OCI-M2 (cell line): ENCODE data around the gene TTYH1.
"Not testable (repeated sequence)": the region's sequence is repeated elsewhere in the genome, so short reads cannot be mapped to it uniquely, and the experiment has no call there.

Experiments used
- DNase-seq: peaks from one replicate; lab custom pipeline; 2025; ENCODE audit not compliant: unreplicated experiment; lab: John Stamatoyannopoulos, UW

Gene TTYH1

DNA sequence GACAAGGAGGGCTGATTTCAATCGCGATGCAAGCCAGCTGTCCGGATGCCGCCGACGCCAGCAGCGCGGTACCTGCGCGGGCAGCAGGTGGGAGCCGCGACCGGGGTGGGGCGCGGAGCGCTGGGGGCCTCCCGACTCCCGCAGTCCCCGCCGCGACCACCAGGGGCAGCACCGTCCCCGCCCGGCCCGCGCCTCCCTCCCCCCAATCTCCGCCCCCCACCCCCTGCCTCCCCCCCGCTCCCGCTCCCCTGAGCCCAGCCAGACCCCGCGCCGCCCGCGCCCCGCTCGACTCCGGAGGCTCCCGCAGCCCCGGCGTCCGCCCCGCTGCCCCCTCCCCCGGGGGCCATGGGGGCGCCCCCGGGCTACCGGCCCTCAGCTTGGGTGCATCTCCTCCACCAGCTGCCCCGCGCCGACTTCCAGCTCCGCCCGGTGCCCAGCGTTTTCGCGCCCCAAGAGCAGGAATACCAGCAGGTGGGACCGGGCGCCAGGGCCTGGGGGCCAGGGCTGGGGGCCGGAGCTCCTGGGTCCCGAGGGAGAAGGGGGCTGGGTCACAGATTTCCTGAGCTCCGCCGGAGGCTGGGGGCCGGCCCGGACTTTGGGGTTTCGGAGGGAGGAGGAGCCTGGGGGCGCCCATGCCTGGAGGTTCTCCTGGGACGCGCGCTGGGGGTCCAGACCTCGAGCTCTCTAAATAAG is at the start of gene TTYH1:
TSS of gene TTYH1 (plus strand) at position 257 of the 693 bp plus-strand sequence. CDS start at position 346, 89 bp downstream.
- DNase-seq: no peak

DNA sequence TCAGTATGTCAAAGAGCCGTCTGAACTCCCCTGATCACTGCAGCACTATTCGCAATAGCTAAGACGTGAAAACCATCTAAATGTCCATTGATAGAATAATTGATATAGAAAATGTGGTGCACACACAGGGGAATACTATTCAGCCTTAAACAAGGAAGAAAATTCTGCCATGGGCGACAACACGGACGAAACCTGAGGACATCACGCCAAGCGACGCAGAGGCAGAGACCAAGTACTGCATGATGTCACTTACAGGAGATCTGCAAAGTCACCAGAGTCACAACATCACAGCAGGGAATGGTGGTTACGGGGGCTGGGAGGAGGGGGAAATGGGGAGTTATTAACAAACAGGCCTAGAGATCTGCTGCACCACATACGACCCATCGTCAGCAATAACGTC is 49.5 kb upstream of the TTYH1 start:
- DNase-seq: not testable (repeated sequence)

DNA sequence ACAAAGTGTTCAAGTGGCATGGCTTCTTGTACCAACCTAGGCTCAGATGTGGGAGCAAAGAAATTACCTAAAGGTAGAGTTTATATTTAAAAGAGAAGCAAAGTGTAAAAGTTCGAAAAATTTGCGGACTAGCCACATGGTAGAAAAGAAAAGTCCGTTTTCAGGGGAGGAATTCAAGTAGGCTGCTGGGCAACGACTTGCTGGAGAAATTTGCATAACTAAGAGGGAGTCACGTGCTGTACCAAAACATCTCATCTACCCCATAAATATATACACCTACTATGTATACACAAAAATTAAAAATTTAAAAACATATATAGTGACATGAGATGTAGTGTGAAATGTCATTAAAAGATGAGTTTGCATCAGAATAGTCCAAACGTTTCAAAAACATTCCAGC is 48.5 kb upstream of the TTYH1 start:
- DNase-seq: no peak

DNA sequence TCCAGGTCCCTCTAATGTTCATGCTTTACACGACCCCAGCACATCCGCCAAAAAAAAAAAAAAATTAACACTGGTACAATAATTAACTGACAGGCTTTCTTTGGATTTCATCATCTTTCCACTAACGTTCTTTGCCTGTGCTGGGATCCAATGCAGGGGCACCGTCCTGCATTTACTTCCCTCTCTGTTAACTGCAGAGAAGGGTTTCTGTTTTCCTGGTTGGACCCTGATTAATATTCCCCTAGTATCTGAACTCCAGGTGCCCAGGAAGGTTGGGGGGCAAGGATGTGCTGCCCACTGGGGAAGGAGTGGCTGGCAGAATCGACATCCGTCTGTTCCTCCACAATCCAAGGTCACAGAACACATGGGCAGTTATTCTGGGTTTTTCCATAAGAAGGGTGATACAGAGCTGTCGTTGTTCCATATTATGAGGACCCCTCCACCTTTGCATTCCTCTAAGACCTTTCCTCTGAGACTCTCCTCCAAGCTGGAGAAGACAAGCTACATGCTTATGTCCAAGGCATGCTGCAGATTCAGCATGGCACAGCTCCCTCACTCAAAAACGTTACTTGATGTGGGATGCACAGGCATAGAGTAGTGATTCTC is 46.1 kb upstream of the TTYH1 start:
- DNase-seq: no peak

DNA sequence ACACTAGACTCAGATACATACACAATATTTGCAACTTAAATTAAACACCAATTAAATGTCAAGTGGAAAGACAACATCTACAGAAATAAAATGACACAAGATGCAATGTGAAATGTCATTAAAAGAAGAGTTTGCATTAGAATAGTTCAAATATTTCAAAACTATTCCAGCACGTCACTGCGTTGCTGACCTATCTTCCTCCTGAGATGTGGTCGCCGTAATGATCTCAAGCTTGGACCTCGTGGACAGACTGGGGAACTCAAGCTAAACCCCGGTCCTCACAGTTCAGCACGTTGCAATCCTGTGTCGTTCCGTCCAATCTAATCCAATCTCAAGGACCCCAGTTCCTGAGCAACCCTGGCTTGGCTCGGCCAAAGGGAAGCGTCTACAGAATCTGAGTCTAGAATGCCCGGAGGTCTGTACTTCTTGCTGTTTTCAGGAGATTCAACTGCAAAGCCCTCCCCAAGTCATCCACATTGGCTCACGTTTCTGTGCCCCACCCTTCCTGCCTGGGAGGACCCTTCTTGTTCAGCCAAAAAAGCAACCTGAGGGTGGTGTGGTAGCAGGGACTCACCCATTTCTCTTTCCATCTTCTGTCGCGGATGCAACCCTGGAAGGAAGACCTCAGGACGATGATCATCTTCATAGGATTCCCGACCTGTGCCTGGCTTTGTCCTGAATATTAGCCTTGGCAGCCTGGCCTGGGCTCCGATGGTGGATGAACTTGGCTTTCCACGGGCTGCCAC is 45.4 kb upstream of the TTYH1 start:
- not testable (repeated sequence) for DNase-seq

DNA sequence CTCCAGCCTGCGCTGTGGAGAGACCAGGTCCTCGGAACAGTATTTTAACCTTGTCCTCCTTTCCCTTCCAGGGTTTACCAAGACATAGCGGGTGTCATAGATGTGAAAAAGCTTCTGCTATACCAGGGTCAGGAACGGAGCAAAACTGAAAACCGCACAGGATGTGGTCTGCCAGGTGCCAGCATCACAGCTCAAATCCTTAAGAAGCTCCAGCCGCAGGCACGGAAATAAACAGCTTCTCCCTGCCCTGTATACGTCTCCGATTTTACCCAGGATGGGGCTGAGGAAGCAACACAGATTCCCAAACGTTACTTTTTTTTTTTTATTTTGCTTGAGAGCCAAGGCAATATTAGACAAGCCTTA is 44.8 kb upstream of the TTYH1 start:
- not testable (repeated sequence) for DNase-seq

DNA sequence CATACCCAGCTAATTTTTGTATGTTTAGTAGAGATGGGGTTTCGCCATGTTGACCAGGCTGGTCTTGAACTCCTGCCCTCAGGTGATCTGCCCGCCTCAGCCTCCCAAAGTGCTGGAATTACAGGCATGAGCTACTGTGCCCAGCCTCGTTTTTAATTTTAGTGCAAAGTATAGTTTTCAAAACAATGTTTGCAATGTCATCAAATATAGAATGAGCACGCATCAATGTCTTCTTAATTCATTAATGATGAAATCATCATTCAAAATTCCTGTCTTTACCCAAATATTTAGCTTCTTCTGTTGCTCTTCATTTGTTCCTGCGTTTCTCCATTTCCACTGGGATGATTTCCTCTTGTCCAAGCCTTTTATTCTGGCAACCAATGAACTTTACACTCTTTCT is 43.8 kb upstream of the TTYH1 start:
- DNase-seq: not testable (repeated sequence)

DNA sequence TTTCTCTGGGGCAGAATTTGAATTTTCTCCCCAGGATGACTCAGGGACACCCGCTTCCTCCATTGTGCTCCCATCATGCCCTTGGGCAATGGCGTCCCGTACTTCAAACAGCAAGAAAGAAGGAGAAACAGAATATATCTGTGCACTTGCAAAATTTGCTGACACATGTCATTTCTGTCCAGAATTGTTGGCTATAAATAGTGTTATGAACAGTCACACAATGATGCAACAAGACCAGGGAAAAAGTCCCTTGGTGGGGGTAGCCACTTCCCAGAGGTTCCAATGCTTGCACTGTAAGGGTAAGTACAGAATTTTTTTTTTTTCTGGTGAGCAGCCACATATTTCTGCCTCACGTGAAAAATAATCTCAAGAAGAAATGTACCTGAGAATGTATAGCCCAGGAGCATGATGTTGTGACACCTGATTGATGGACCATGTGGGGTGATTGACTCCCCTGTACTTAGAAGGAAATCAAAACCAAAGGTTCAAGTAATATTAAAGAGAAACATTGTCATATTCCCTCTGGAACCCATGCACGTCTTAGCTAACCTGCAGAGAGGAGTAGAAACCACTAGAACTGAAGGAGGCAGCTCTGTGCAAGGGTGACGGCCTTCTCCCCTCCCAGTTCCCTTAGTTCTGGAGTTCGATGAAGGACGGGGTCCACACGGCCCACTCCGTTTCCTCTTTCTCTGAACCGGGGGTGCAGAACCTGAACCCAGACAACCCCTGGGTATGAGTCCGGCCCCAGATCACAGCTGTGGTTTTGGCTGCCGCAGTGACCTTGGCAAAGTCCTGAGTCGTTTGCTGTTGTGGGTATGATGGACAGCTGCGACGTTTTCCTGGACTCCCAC is 41.3 kb upstream of the TTYH1 start:
- DNase-seq: no peak

DNA sequence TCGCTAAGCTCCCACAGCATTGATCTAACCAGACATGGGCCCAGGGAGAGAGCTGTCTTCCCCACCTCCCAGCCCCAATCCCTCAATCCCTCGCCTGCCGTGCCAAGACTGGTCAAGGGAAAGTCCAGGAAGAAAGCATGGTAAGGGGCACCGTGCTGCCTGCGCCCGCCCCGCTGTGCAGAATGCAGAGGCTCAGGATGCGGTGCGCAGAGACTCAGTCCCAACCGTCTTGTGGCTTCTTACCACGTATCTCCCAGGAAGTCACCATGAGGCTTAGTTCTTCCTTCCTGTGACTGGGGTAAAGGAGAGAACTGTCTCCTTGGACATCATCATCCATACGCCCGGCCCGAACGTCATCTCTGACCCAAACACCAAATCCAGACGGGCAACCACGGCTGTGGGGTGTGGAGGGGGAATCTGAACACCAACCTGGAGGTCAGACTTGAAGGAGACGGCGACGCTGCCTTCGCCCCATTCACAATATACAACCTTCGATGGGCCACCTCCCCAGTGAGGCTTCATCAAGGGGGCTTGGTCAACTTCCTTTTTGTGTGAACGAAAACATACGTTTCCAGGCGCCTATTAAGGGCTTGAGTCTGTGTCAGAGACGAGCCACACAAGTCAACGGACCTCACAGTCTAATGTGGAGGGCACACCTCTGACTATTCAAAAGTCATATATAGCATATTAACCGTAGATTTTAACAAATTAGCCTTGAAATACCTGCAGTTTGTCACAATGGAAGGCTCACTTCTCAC is 39.9 kb upstream of the TTYH1 start:
- not testable (repeated sequence) for DNase-seq

DNA sequence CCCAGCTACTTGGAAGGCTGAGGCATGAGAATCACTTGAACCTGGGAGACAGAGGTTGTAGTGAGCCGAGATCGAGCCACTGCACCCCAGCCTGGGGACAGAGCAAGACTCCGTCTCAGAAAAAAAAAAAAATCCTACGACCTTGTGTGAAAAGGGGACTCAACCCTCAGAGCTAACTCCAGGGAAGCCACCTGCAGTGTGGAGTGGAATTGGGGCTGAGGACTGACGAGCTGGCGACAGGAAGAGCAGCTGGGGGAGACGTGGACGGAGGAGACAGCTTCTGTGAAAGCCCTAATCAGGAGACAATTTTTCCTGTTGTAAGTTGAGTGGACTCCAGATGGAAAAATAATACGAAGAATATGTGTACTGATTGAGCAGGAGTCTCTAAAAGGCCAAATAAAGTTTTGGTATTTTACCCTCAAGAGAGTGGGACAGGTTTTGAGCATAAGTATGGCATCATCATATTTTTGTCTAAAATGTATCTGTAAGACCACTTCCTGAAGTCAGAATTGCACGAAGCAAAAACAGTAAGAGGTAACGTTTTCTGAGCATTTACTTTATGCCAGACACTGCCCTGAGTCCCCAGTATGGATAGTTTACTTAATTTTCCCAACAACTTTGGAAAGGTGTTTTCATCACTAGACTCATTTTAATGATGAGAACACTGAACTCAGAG is 38.5 kb upstream of the TTYH1 start:
- DNase-seq: no peak

DNA sequence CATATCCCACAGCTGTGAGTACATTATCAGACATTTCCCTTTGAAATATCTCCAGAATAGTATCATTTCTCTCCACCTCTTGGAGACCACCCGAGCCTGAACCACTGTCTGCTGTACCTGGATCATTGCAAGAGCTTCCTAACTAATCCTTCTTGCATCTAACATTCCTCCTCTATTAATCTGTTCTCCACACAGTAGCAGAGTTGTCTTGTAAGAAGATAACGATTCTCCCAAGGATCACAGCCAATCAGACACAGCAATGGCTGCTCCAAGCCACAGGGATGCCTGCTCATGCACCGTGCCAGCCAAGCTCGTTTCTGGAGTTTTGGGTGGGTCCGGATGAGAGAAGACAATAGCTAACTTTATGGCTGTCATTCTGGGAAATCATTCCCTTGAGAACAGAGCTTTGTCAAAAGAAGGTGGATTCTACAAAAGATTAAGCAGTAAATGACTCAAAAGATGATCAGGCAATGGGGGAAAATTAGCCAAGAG is 36.0 kb upstream of the TTYH1 start:
- DNase-seq: no peak

DNA sequence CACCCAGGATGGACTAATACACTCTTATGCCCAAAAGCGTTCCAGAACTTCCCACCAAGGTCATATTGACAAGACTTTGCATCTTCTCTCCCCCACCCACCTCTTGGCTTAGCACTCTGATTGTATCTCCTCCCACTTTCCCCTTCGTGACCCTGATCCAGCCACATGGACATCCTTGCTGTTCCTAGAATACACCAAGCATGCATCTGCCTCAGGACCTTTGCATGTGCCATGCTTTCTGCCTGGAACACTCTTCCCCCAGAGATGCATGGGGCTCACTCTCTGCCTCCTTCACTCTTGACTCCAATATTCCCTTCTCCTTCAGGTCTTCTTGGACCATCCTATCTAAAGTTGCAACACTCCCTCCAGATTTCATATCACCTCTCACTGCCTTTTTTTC is 34.4 kb upstream of the TTYH1 start:
- DNase-seq: no peak

DNA sequence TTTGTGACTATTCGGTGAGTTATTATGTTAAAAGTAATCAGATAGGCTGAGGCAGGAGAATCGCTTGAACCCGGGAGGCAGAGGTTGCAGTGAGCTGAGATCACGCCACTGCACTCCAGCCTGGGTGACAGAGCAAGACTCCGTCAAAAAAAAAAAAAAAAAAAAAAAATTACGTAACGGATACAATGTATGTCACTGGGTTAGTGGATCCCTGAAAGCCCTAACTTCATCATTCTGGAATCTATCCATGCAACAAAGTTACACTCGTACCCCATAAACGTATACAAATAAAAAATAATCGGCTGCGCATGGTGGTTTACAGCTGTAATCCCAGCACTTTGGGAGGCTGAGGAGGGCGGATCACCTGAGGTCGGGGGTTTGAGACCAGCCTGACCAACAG is 33.2 kb upstream of the TTYH1 start:
- DNase-seq: not testable (repeated sequence)

DNA sequence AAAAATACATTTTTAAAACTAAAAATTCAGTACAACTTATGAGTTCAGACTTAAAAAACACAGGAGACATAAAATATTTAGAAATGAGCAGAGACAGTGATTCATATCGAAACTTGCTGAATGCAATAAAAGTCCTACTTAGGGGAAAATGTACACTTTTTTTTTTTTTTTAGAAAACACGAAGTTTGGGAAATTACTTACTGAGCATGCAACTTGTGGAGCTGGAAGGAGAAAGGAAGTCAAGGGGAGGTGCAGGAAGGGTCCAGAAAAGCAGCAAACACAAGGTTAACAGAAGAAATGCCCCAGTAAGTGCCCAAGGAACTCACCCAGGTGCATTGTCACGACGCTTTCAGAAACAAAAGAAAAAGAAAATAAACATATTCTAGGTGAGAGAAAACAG is 31.9 kb upstream of the TTYH1 start:
- no peak for DNase-seq

DNA sequence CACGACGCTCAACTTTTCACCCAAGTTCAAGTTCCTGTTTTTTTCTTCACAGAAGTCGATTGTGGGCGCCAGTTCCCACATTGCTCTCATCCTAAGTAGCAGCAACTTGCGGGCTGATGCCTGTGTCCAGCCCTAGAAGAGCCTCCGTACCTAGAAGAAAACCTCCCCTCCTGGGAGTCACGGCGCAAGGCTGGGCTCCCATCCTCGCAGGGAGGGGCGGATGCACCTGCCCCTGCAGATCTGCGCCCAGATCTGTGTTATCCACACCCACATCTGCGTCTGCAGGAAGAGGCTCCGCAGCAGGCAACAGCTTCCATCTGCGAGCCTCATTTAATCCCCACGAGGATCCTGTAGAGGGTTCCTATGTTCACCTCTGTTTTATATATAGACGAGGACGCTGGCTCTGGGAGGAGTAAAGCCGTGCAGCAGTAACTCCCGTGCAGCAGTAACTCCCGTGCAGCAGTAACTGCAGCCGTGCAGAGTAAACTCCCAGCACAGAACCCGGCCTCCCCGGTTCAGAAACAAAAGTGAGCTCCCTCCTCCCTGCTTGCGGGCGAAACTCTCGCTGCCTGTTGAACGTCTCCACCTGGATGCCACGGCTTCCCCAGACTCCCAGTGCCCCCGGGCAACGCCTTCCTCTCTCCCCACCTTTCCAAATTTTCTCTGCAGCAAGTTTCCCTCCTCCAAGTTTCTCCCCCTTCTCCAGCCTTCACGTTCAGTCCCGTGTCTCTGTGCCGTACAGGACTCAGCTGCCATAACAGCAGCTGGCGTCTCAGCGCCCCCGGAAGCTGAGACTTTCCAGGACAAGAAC is 27.1 kb upstream of the TTYH1 start:
- DNase-seq: no peak

DNA sequence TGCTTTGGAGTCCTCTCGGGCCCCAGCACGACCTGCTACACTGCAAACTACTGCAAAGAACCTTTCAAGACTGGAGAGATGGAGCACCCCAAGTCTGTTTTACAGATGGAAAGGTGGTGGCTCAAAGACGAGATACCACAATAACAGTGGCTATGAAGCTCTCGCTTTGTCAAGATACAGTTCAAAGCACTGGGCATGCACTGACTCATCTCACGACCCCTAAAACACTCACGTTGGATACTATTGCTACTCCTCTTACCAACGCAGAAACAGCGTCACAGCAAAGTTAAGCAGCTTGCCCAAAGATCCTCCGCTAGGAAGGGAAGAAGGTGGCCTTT is 26.5 kb upstream of the TTYH1 start:
- DNase-seq: no peak

DNA sequence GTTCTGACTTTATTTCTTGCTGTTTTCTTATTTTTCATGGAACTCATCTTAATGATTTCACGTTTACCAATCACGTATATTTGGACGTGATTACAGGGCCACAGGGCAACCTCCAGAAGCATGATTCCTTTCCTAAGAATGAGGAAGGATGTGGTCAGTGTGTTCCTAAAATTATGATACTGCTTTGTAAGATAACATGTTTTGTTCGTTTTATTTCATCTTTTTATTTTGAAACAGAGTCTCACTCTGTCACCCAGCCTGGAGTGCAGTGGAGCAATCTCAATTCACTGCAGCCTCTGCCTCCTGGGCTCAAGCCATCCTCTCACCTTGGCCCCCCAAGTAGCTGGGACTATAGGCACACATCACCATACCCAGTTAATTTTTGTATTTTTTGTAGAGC is 25.7 kb upstream of the TTYH1 start:
- DNase-seq: no peak

DNA sequence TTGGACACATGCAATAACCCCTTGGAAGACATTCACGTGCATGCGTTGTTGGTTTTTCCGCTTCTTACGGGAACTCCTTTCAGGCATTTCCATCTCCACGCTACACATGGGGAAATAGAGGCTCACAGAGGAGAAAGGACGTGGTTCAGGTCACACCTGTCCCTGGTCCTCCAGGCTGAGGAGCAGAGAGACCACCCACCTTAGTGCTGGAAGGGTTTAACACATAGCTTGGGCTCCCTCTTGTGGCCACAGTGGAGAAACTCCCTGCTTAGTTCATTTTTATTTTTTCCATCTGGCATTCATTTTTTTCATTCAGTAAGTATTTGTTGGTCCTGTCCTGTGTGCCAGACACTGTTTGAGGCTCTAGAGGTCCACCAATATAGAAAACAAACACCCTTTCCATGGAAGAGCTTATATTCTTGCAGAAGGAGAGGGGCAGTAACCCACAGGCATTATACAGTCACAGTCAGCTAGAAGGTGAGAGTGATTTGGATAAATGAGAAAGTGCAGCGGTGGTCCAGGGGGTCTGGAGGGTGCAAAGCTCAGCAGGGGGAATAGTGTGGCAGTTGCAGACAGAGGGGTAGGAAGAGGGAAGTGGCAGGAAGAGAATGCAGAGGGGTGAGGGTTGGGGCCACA is 24.2 kb upstream of the TTYH1 start:
- DNase-seq: no peak

DNA sequence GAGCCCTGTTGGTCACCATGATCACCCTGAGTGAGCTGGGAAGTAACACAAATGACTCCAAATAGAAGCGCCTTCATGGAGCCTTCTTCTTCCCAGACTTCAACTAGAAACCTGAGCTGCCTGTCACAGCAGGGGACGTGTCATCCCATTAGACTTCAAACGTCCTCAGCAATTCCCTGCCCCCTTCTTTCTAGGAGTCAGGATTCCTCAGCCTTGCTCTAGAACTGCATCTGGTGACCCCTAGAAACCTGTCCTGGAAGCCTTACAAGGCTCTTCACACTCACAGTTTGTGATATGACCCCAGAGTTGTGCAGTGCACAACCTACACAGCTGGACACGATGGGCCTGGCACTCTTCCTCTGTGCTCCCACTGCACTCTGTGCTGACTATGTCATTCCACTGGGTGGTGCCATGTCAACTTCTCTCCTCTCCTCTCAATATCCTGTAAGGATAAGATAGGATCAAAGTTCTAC is 23.6 kb upstream of the TTYH1 start:
- no peak for DNase-seq
